Mucosa of stomach (tissue), 1 donor: ENCODE results near the gene FAM180A.

Experiments used
- H3K27me3 ChIP-seq: one replicate; pipeline ENCODE4 v1.7.0; 2013; ENCODE audit warnings: mild to moderate bottlenecking, low read length; ENCODE audit not compliant: control insufficient read depth, insufficient read depth
- H3K36me3 ChIP-seq: one replicate; pipeline ENCODE4 v1.7.0; 2013; ENCODE audit warnings: low read length; ENCODE audit not compliant: control insufficient read depth, insufficient read depth
- H3K4me1 ChIP-seq: one replicate; pipeline ENCODE4 v1.7.0; 2013; ENCODE audit warnings: mild to moderate bottlenecking, low read length; ENCODE audit not compliant: control insufficient read depth, insufficient read depth
- H3K4me3 ChIP-seq: one replicate; pipeline ENCODE4 v1.7.0; 2013; ENCODE audit warnings: low read length
- H3K9ac ChIP-seq: one replicate; pipeline ENCODE4 v1.7.0; 2013; ENCODE audit warnings: mild to moderate bottlenecking, low read length, moderate library complexity
- H3K9me3 ChIP-seq: one replicate; pipeline ENCODE4 v1.7.0; 2013; ENCODE audit warnings: mild to moderate bottlenecking, low read length, moderate library complexity; ENCODE audit not compliant: control insufficient read depth
- donor health status: Pancreatic carcinoma.

The FAM180A gene

GRCh38 chr7:135716677-135717238 is 31.9 kb downstream of the FAM180A start:
- Histone ChIP-seq H3K9ac (no peak overlapping the region), H3K9me3 (no peaks in the 10 kb centered on the region), H3K27me3 (peaks cover 5% of the 10 kb centered on the region), H3K36me3 (no peaks in the 10 kb centered on the region), H3K4me3 (no peak overlapping the region), H3K4me1 (no peaks in the 10 kb centered on the region)

- Histone ChIP-seq H3K36me3 (no peaks in the 10 kb centered on the region), H3K4me3 (no peak overlapping the region), H3K9me3 (no peaks in the 10 kb centered on the region), H3K27me3 (peaks cover 3% of the 10 kb centered on the region), H3K4me1 (no peaks in the 10 kb centered on the region), H3K9ac (no peak overlapping the region)
These were observed 32.9 kb downstream of the FAM180A start for GRCh38 chr7:135715673-135716072.

DNA sequence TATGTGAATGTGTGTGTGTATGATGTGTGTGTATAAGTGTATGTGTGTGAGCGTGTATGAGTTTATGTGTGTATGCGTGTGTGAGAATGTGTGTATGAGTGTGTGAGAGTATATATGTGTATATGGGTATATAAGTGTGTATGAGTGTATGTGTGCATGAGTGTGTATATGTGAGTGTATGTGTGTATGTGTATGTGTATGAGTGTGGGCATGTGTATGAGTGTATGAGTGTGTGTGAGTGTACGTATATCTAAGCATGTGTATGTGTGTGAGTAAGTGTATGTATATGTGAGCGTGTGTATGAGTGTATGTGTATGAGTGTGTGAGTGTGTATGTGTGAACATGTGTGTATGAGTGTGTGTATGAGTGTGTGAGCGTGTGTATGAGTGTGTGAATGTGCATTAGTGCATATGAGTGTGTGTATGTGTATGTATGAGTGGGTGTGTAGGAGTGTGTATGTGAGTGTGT is 33.5 kb downstream of the FAM180A start:
- H3K9ac ChIP-seq = no peak overlapping the region
- H3K4me1 ChIP-seq = no peaks in the 10 kb centered on the region
- no peak overlapping the region for H3K4me3 ChIP-seq
- peaks cover 3% of the 10 kb centered on the region for H3K27me3 ChIP-seq
- no peaks in the 10 kb centered on the region for H3K9me3 ChIP-seq
- H3K36me3 ChIP-seq = no peaks in the 10 kb centered on the region

DNA sequence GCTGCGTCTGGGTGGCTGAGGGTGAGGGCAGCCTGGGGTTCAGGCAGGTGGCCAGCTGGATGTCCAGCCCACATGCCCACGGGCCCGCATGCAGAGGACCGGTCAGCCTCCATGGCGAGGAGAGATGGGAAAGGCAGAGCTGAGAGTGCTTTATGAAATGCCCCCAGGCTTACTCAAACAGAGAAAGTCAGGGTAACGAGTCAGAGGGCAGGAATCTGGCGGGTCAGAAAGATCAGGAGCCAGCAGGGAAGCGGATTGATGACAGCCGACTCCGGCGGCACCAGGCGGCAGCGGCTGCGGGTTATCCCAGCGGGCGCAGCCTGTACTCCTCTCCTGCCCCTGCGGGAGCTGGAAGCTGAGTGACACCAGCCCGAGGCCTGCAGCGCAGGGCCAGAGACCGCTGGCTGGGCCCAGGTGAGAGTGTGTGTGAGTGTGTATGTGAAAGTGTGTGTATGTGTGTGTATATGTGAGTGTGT is 34.0 kb downstream of the FAM180A start:
- Histone ChIP-seq H3K4me1 (no peaks in the 10 kb centered on the region), H3K27me3 (peaks cover 3% of the 10 kb centered on the region)

GRCh38 chr7:135713836-135714470 is 34.7 kb downstream of the FAM180A start:
- Histone ChIP-seq H3K9me3 (no peaks in the 10 kb centered on the region), H3K4me3 (no peak overlapping the region), H3K36me3 (no peaks in the 10 kb centered on the region), H3K9ac (no peak overlapping the region), H3K4me1 (no peaks in the 10 kb centered on the region), H3K27me3 (peaks cover 3% of the 10 kb centered on the region)

More for the DNA sequence above, 34.0 kb downstream of the FAM180A start:
- H3K9ac ChIP-seq = no peak overlapping the region
- H3K9me3 ChIP-seq = no peaks in the 10 kb centered on the region
- H3K4me3 ChIP-seq = no peak overlapping the region
- no peaks in the 10 kb centered on the region for H3K36me3 ChIP-seq

GRCh38 chr7:135712796-135713195 is 35.8 kb downstream of the FAM180A start:
- Histone ChIP-seq H3K4me1 (no peaks in the 10 kb centered on the region), H3K9ac (no peak overlapping the region), H3K36me3 (no peaks in the 10 kb centered on the region), H3K27me3 (peaks cover 3% of the 10 kb centered on the region), H3K9me3 (no peaks in the 10 kb centered on the region), H3K4me3 (no peak overlapping the region)

- no peaks in the 10 kb centered on the region for H3K9me3 ChIP-seq
- H3K36me3 ChIP-seq = no peaks in the 10 kb centered on the region
- no peaks in the 10 kb centered on the region for H3K4me1 ChIP-seq
- peaks cover 3% of the 10 kb centered on the region for H3K27me3 ChIP-seq
- no peak overlapping the region for H3K4me3 ChIP-seq
- no peak overlapping the region for H3K9ac ChIP-seq
These were observed 36.3 kb downstream of the FAM180A start for GRCh38 chr7:135712182-135712782.

- no peaks in the 10 kb centered on the region for H3K4me1 ChIP-seq
- H3K9me3 ChIP-seq = no peaks in the 10 kb centered on the region
- peaks cover 3% of the 10 kb centered on the region for H3K27me3 ChIP-seq
- no peaks in the 10 kb centered on the region for H3K36me3 ChIP-seq
- no peak overlapping the region for H3K9ac ChIP-seq
- H3K4me3 ChIP-seq = no peak overlapping the region
These were observed 37.5 kb downstream of the FAM180A start for GRCh38 chr7:135711139-135711469.

GRCh38 chr7:135710417-135711138 is 38.0 kb downstream of the FAM180A start:
- H3K4me1 ChIP-seq = no peaks in the 10 kb centered on the region
- no peak overlapping the region for H3K4me3 ChIP-seq
- H3K36me3 ChIP-seq = no peaks in the 10 kb centered on the region
- peaks cover 3% of the 10 kb centered on the region for H3K27me3 ChIP-seq
- H3K9ac ChIP-seq = no peak overlapping the region
- no peaks in the 10 kb centered on the region for H3K9me3 ChIP-seq

DNA sequence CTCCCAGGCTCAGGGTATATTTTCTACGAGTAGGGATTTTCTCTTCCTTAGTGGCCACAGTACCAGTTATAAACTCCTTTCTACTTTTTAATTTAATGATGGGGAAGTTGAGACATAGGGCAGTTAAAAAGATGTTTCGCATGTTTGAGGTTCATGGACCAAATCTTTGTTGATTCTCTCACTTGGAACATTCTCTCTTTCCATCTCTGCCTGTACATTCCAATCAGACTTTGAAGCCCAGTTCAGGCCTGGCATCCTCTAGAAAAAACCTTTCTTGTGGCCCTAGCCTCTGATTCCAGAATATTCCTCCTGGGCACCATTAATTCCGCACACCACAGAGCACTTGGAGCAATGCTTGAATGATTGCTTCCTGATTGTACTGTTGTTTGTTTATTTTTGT is 39.1 kb downstream of the FAM180A start:
- Histone ChIP-seq H3K9me3 (no peaks in the 10 kb centered on the region), H3K4me1 (no peaks in the 10 kb centered on the region), H3K36me3 (no peaks in the 10 kb centered on the region), H3K4me3 (no peak overlapping the region), H3K9ac (no peak overlapping the region), H3K27me3 (peaks cover 3% of the 10 kb centered on the region)

DNA sequence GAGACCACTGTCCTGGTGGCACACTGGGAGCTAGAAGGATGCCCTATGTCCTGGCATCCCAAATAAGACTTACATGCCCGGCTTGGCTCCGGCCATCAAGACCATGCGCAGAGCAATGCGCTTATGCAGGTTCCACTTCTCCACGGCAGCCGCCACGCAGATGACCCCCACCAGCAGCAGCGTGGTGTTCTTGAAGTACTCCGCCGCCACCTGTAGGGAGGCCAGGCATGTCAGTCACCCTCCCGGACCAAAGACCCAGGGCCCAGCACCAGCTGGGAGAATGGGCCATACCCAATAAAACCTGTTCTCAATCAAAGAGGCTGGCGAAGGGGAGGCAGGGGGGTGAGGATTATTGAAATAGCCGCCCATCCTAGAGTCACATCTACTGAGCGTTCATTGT is 40.6 kb downstream of the FAM180A start:
- H3K36me3 ChIP-seq = no peaks in the 10 kb centered on the region
- no peaks in the 10 kb centered on the region for H3K9me3 ChIP-seq
- H3K27me3 ChIP-seq = no peaks in the 10 kb centered on the region
- H3K4me1 ChIP-seq = no peaks in the 10 kb centered on the region
- no peak overlapping the region for H3K4me3 ChIP-seq
- H3K9ac ChIP-seq = no peak overlapping the region

GRCh38 chr7:135707570-135707966 is 41.0 kb downstream of the FAM180A start:
- H3K36me3 ChIP-seq = no peaks in the 10 kb centered on the region
- H3K9me3 ChIP-seq = no peaks in the 10 kb centered on the region
- no peak overlapping the region for H3K4me3 ChIP-seq
- no peaks in the 10 kb centered on the region for H3K4me1 ChIP-seq
- H3K9ac ChIP-seq = no peak overlapping the region
- H3K27me3 ChIP-seq = no peaks in the 10 kb centered on the region
